GM12865 (cell line): ENCODE measurements around the gene SMDT1.

Experiments
- DNase-seq: peaks from one replicate; pipeline ENCODE4 v3.0.0; 2010; ENCODE audit warnings: low read depth
- H3K4me3 ChIP-seq: 2 replicates; pipeline ENCODE4 v1.5.1; 2011; ENCODE audit warnings: mild to moderate bottlenecking, low read depth, low read length, control low read depth
- CTCF ChIP-seq: IDR thresholded peaks from 2 replicates; pipeline ENCODE4 v1.5.1; 2011; ENCODE audit warnings: low read length, control low read depth, low read depth, inconsistent platforms; ENCODE audit not compliant: insufficient read depth; ENCODE audit errors: missing control alignments

SMDT1 gene

GRCh38 chr22:42052765-42053164, 26.7 kb upstream of the SMDT1 start:
- no peak for DNase-seq
- no peak for TF ChIP-seq CTCF
- H3K4me3 ChIP-seq: no peak overlapping the region

- no peak for DNase-seq
- TF ChIP-seq CTCF: no peak
- no peak overlapping the region for H3K4me3 ChIP-seq
These were observed 22.6 kb upstream of the SMDT1 start for GRCh38 chr22:42056757-42057511.

GRCh38 chr22:42060489-42060888, 19.0 kb upstream of the SMDT1 start:
- H3K4me3 ChIP-seq: no peak overlapping the region
- no peak for TF ChIP-seq CTCF
- DNase-seq: no peak

- no peak for TF ChIP-seq CTCF
- no peak overlapping the region for H3K4me3 ChIP-seq
- DNase-seq: no peak
These were observed 18.5 kb upstream of the SMDT1 start for GRCh38 chr22:42061041-42061440.

- TF ChIP-seq CTCF: no peak
- no peak for DNase-seq
- H3K4me3 ChIP-seq: no peak overlapping the region
These were observed 16.9 kb upstream of the SMDT1 start for GRCh38 chr22:42062506-42063170.

- H3K4me3 ChIP-seq: no peak overlapping the region
- TF ChIP-seq CTCF: no peak
These were observed 14.9 kb upstream of the SMDT1 start for GRCh38 chr22:42064629-42065028.

More at GRCh38 chr22:42064629-42065028, 14.9 kb upstream of the SMDT1 start:
- no peak for DNase-seq
